ENCODE measurements around the gene SLC16A5.

- TF ChIP-seq CTCF (IDR thresholded peaks at IDR 0.05; ENCODE audit: borderline replicate concordance, extremely low read depth, low read length, poor library complexity, severe bottlenecking) (no peak), EZH2 (IDR thresholded peaks at IDR 0.05; ENCODE audit: borderline replicate concordance, low read depth, low read length, severe bottlenecking) (no peak)
Observed at GRCh38 chr17:75118307-75118706, 30.6 kb downstream of the SLC16A5 start.

Data from DND-41 (cell line).